GM06990 (cell line): ENCODE results near the gene KIF13A.

Source experiments
- DNase-seq: peaks from one replicate; pipeline ENCODE4 v3.0.0-alpha.2; 2011; ENCODE audit not compliant: insufficient read length; ENCODE audit errors: extremely low read depth
- H3K27me3 ChIP-seq: replicated peaks from 2 replicates; pipeline ENCODE4 v1.6.0; 2011; ENCODE audit warnings: low read length; ENCODE audit not compliant: control insufficient read depth, insufficient read depth
- H3K36me3 ChIP-seq: 2 replicates; pipeline ENCODE4 v1.5.1; 2011; ENCODE audit warnings: low read length; ENCODE audit not compliant: control insufficient read depth, insufficient read depth
- H3K4me3 ChIP-seq: replicated peaks from 2 replicates; pipeline ENCODE4 v1.5.1; 2011; ENCODE audit warnings: low read depth, mild to moderate bottlenecking, control low read depth, low read length
- TF ChIP-seq, protein P1 (sequence below): IDR thresholded peaks from 2 replicates; pipeline ENCODE4 v1.5.1; 2011; ENCODE audit warnings: low read length, control low read depth, mild to moderate bottlenecking, inconsistent platforms; ENCODE audit not compliant: insufficient read depth, poor library complexity, severe bottlenecking

KIF13A gene

DNA sequence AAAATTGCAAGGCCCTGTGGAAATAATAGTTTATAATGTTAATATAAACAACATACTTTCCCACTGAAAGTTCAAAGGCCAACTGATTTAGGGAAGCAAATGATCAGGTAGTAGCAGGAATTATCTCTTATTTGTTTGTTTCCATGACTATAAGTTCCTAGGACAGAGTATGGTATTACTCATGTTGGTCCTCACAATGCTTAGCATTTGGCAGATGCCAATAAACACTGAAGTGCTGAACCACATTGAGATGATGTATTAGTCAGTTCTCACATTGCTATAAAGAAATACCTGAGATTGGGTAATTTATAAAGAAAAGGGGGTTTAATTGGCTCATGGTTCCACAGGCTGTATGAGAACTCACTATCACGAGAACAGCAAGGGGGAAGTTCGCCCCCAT, 151.1 kb downstream of the KIF13A start:
- no peak overlapping the region for H3K4me3 ChIP-seq
- TF ChIP-seq, protein P1, sequence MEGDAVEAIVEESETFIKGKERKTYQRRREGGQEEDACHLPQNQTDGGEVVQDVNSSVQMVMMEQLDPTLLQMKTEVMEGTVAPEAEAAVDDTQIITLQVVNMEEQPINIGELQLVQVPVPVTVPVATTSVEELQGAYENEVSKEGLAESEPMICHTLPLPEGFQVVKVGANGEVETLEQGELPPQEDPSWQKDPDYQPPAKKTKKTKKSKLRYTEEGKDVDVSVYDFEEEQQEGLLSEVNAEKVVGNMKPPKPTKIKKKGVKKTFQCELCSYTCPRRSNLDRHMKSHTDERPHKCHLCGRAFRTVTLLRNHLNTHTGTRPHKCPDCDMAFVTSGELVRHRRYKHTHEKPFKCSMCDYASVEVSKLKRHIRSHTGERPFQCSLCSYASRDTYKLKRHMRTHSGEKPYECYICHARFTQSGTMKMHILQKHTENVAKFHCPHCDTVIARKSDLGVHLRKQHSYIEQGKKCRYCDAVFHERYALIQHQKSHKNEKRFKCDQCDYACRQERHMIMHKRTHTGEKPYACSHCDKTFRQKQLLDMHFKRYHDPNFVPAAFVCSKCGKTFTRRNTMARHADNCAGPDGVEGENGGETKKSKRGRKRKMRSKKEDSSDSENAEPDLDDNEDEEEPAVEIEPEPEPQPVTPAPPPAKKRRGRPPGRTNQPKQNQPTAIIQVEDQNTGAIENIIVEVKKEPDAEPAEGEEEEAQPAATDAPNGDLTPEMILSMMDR = no peak
- no peaks in the 10 kb centered on the region for H3K36me3 ChIP-seq
- H3K27me3 ChIP-seq = no peaks in the 10 kb centered on the region; the same call in 1 of the 2 replicates
- no peak for DNase-seq

DNA sequence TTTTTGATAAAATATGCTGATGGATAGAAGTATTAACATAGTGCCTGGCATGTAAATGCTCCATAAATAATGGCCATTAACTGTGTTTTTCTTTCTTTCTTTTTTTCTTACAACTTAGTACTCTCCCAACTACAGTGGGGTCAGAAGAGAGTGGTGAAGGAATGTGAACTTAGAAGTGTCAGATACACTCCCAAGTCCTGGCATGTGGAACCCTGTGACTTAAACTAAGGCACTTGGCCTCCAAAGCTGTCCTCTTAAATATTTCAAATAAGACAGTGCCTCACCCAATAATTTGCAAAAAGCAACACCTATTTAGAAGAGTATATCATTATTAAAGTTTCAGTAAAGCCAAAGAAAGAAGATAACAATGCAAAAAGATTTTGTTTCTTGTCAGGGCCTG, 151.7 kb downstream of the KIF13A start:
- Histone ChIP-seq H3K36me3 (no peaks in the 10 kb centered on the region), H3K4me3 (no peak overlapping the region), H3K27me3 (no peaks in the 10 kb centered on the region)
- DNase-seq = no peak
- TF ChIP-seq, protein P1 = no peak

DNA sequence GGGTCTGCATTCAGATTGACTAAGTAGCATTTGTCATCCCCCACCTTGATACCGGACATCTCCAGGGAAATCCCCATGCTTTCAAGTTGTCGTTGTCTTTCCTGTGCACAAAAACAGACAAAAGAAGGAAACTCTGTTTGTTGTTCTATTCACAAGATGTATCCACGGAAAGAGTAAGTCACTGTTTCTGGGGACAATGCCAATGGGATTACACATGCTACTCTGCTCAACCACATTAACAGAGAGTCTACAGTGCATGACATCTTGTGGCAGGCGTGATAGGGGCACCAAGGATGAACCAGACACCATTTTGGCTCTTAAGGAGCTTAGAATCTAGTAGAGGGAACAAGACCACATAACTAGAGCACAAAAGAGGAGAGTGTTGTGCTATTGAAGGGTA, 156.3 kb downstream of the KIF13A start:
- TF ChIP-seq, protein P1 = no peak
- Histone ChIP-seq H3K27me3 (no peaks in the 10 kb centered on the region), H3K4me3 (no peak overlapping the region), H3K36me3 (no peaks in the 10 kb centered on the region)
- DNase-seq = no peak

DNA sequence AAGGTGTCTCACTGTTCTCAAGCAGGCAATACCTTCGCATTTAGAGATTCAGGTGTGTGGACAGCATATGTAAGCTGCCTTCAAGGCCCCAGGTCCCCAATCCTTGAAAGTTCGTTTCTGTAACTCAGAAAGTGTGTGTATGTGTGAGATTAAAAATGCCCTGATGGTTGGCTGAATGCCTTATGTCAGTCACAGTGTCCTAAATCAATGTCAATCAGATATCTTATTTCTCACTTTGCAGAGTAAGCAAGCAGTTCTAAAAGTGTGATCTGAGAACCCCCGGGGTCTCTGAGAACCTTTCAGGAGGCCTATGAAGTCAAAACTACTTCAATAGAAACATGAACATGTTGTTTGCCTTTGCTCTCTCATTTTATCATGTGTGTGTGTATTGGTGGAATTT, 157.5 kb downstream of the KIF13A start:
- TF ChIP-seq, protein P1 = no peak

DNA sequence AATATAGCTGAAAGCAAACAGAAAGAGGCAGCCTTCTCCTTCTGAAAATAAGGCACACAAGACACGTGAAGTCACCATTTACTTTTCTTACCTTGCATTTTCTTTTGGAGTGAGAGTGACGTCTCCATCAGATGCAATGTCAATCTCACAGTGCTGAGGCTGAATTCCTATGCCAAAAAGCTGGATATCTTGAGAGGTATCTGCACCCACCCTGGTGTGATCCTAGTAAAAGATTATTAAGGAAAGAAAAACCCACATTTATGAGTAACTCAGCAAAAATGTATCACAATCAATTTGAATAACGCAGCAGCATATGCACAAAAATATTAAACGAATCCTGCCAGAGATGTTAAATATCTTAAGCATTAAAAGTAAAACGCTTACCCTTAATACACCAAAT, 159.3 kb downstream of the KIF13A start:
- TF ChIP-seq, protein P1 = no peak
- H3K27me3 ChIP-seq = no peaks in the 10 kb centered on the region
- no peaks in the 10 kb centered on the region for H3K36me3 ChIP-seq
- H3K4me3 ChIP-seq = no peak overlapping the region
- DNase-seq = no peak

More for the DNA sequence above, 157.5 kb downstream of the KIF13A start:
- Histone ChIP-seq H3K36me3 (no peaks in the 10 kb centered on the region), H3K4me3 (no peak overlapping the region), H3K27me3 (no peaks in the 10 kb centered on the region)
- no peak for DNase-seq

DNA sequence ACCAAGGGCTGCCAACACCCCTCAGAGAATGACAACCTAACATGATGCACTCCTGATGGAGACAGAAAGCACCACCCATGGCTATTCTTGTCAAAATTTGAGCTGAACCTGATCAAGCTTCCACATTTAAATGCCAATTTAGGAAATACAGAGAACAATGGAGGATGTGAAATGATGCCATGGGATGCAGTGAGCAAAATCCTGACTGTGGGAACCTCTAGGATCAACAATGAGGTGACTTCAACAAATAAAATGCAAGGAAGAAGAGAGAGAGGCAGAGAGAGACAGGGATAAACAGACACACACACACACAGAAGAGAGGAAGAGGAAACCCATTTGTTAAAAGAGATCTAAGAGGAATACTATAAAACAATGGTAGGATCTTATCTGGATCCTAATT, 161.1 kb downstream of the KIF13A start:
- Histone ChIP-seq H3K4me3 (no peak overlapping the region), H3K27me3 (no peaks in the 10 kb centered on the region), H3K36me3 (no peaks in the 10 kb centered on the region)
- DNase-seq = no peak
- TF ChIP-seq, protein P1 = no peak
